GM18507 (cell line): ENCODE data around the gene TXNRD1.
"Not testable (repeated sequence)": the region's sequence is repeated elsewhere in the genome, so short reads cannot be mapped to it uniquely, and the experiment has no call there.

ENCODE experiments used
- DNase-seq: peaks from one replicate; pipeline ENCODE4 v3.0.0; 2011; ENCODE audit warnings: low read depth; ENCODE audit not compliant: insufficient read length; ENCODE audit errors: extremely low spot score
- FAIRE-seq: peaks from 2 replicates; lab custom pipeline; 2011; peaks lifted over from hg19 to GRCh38; lab: Jason Lieb, UNC

The TXNRD1 gene

DNA sequence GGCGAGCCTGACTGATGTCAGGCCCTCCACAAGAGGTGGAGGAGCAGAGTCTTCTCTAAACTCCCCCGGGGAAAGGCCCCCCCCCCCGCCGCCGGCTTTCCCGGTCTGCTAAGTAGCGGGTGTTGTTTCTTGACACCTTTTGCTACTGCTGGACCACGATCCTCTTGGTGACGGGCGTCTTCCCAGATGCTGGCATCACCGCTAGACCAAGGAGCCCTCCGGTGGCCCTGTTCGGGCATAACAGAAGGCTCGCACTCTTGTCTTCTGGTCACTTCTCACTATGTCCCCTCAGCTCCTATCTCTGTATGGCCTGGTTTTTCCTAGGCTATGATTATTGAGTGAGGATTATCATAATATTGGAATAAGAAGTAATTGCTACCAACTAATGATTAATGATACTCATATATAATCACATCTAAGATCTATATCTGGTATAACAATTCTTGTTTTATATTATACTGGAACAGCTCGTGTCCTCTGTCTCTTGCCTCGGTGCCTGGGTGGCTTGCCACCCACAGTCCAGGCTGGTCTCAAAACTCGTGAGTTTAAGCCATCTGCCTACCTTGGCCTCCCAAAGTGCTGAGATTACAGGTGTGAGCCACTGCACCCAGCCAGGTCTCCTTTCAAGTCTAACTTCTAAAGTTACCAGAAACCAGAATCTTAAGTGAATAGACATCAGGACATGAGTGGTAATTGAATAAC lies 78.7 kb downstream of the TXNRD1 start:
- not testable (repeated sequence) for DNase-seq, FAIRE-seq

DNA sequence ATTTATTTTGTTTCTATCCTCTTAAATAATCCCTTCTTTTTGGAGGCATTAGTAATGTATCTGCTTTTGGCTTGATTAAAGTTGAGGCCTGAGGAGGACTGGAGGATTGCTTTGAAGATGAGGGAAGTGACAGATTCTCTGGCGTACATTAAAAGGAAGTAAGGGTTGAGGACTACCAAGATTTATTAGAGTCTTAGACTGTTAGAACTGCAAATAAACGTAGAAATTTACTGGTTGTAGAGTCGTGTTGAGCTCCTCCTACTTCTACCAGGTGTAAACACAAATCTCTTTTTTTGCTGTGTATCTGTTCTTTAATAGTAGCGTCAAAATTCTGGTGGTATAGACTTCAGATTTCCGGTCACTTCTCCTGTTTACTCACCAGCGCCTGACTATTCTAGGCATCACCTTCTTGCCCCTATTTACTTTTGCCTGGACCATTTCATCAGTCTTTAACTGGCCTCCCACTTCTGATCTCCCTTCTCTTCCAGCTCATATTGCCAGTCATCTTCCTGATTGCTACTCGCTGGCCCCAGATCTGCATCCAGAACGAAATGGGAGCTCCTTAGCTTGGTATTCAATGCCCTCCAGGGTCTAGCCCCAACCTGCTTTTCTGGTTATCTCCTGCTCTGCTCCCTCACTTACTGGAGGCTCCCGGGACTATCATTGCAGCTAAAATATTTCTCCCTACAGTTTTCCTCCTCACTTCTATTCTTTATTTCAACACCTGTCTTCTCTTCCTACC lies 79.5 kb downstream of the TXNRD1 start:
- DNase-seq = no peak
- FAIRE-seq = no peak

- no peak for FAIRE-seq
- no peak for DNase-seq
Measured at GRCh38 chr12:104295954-104296353, 80.4 kb downstream of the TXNRD1 start.

GRCh38 chr12:104296718-104297117 lies 81.1 kb downstream of the TXNRD1 start:
- FAIRE-seq (no peak), DNase-seq (no peak)

DNA sequence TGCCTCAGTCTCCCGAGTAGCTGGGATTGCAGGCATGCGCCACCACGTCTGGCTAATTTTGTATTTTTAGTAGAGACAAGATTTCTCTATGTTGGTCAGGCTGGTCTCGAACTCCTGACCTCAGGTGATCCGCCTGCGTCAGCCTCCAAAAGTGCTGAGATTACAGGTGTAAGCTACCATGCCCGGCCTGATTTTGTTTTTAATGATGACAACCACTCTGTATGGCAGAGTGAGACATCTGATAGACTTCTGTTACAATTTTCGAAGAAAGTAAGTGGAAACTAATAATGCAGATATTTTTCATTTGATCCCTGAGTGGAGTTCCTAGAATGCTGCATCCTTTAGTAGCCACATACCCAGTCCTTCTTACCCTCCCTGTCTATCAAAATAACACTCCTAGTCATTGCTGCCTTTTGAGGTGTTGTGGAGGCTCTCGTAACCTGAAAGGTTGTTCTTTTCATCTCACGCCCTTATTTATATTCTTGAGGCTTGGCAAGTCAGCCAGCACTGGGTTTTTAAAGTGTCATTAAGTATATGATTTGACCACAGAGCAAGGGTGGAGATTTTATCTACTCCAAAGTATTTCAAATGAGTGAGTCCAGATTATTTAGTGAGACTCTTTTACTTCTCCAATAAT lies 82.0 kb downstream of the TXNRD1 start:
- DNase-seq (no peak), FAIRE-seq (no peak)

GRCh38 chr12:104299842-104300481 lies 84.4 kb downstream of the TXNRD1 start:
- FAIRE-seq (no peak), DNase-seq (no peak)

DNA sequence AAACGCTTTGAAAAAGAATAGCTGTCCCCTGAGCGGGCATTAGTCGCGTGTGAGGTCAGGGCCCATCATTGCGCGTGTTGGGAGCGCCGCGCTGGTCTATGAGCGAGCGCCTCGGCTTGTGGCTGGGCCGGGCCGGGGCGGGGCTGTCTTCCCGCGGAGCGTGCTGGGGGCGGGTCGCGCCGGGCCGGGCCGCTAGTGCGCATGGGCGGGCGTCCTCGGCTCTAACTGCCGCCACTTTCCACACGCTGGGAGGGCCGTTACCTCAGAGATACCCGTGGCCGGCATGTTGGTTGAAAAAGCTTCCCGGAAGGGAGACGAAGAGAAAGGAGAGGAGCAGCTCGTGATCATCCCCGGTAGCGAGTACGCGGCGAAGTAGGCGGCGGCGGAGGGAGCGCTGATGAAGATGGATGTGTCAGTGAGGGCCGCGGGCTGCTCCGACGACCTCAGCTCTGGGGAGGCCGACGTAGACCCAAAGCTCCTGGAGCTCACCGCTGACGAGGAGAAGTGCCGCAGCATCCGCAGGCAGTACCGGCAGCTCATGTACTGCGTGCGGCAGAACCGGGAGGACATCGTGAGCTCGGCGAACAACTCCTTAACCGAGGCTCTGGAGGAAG lies 88.1 kb downstream of the TXNRD1 start, which contains the start of gene EID3:
Gene EID3, plus strand, starts transcription at position 202 of the 614 bp plus-strand sequence. Its CDS starts 196 bp downstream, at position 398.
- FAIRE-seq = peak; percentile 86
- peak; percentile 85 for DNase-seq

- FAIRE-seq (no peak), DNase-seq (no peak)
Measured at GRCh38 chr12:104304261-104305009, 88.9 kb downstream of the TXNRD1 start.

GRCh38 chr12:104305349-104305748 lies 89.8 kb downstream of the TXNRD1 start:
- DNase-seq (no peak), FAIRE-seq (no peak)

GRCh38 chr12:104306376-104306775 lies 90.8 kb downstream of the TXNRD1 start:
- no peak for FAIRE-seq
- DNase-seq = no peak

DNA sequence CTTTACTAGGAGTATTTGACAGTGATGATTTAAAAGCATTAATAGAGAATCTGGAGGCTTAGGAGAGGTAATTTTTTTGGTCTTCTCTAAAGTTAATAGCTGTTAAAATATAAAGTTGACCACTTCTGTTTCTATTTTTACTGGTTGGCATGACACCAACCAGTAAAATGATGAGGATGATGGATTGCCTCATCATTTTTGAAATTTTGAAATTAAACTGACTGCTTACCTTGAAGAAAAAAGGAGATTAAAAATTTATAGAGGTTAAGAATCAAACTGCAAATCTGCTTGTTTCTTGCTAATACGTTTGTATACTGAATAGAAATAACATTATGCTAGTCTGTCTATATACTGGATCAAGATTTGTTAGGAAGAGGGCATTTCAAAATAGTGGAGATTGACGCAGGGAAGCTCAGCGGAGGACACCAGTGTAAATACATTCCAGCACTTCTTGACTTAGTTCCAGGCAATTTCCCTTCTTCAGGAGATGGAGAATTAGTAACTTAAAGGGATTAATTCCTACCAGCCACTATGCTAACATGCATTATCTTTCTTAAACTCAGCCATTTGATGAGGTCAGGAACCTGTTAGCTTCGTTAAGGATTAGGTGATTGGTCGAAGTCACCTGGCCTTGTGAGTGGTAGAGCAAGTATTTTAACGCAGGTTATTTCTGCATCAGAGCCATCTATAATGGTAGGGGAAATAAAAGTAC lies 91.5 kb downstream of the TXNRD1 start:
- FAIRE-seq (no peak), DNase-seq (no peak)

DNA sequence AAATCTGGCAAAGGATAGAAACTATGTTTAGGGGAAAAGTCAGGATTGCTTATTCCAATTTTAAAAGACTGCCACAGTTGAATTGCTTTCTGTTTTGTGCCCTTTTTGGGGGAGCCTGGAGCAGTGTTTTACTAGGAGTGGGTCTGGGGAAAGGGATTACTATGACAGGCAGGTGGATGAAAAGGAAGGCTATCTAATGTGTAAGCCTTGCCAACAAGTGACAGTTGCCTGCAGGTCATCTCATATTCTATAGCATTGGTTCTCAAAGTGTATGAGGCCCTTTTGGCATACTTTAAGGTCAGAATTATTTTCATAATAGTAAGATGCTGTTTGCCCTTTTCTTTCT lies 92.0 kb downstream of the TXNRD1 start:
- no peak for DNase-seq
- FAIRE-seq = no peak

- FAIRE-seq (no peak), DNase-seq (no peak)
Measured at GRCh38 chr12:104309446-104309993, 93.9 kb downstream of the TXNRD1 start.

- DNase-seq (no peak), FAIRE-seq (no peak)
Measured at GRCh38 chr12:104310751-104311633, 95.4 kb downstream of the TXNRD1 start.

- DNase-seq (no peak), FAIRE-seq (no peak)
Measured at GRCh38 chr12:104312202-104312601, 96.6 kb downstream of the TXNRD1 start.

DNA sequence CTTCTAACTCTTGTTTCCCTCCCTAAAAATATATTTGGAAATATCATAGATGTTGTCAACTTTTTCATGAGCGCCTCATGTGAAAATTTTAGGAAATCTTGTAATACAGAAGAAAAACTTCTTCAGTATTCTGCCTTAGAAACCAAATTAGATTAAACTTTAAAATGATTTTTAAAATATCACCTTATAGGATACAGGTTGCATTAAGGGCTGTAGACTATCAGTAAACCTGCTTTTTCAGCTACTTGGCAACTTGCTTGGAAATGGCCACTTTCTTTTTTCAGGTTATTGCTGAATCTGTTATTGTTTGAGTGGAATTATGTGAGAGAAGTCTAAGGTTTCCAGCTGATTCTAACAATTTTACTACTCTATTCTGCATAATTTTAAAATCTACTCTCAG lies 97.1 kb downstream of the TXNRD1 start:
- DNase-seq (no peak), FAIRE-seq (no peak)

DNA sequence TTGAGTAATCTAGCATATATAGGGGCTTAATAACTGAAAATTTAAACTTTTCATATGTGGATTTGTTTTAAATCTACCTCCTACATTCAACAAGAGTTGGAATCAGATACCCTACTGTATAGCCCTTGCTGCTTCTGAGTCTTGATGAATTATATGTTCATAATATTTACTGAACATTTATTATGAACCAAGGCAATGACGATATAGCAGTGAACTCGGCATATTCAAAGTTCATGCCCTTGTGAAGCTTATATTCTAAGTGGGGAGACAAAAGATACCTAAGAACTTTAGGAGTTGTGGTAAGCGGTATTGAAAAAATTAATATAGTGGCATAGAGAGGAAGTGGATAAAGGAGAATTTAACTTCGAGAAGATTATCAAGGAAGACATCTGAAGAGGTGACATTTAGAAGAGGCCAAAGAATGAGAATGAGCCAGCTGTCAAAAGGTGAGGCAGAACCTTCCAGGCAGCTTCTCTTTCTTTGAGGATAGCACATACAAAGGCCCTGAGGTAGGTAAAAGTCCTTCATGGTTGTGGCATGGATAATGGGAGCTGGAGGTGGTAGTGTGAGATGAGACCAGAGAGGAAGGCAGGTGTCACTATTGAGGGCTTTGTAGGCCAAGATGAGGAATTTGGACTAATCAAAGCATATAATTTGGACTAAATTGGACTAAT lies 98.1 kb downstream of the TXNRD1 start:
- DNase-seq = no peak
- no peak for FAIRE-seq
